NCI-H526 treated with DMSO at 0.1 percent for 48 hours (cell line): Measurements from ENCODE around the gene TEX36.
A peak's percentile ranks its signal among the peaks of the same experiment; 100 is the strongest.
"Not testable (repeated sequence)": the region's sequence is repeated elsewhere in the genome, so short reads cannot be mapped to it uniquely, and the experiment has no call there.

Source experiments
- DNase-seq: peaks from one replicate; lab custom pipeline; 2025; lab: John Stamatoyannopoulos, UW

The TEX36 gene

GRCh38 chr10:125692196-125692595 is 9.2 kb upstream of the TEX36 start:
- DNase-seq: no peak

GRCh38 chr10:125691160-125691981 is 8.4 kb upstream of the TEX36 start:
- DNase-seq: no peak

GRCh38 chr10:125689955-125690569 is 7.1 kb upstream of the TEX36 start:
- no peak for DNase-seq

- DNase-seq: no peak
These were observed 4.7 kb upstream of the TEX36 start for GRCh38 chr10:125687507-125688185.

- DNase-seq: no peak
These were observed 1.6 kb upstream of the TEX36 start for GRCh38 chr10:125684581-125684980.

- no peak for DNase-seq
These were observed 858 bp upstream of the TEX36 start for GRCh38 chr10:125683821-125684220.

GRCh38 chr10:125679436-125679835 is 3.5 kb downstream of the TEX36 start:
- no peak for DNase-seq

GRCh38 chr10:125672884-125673283 is 10.1 kb downstream of the TEX36 start:
- DNase-seq: no peak

- DNase-seq: no peak
These were observed 20.4 kb downstream of the TEX36 start for GRCh38 chr10:125662584-125662983.

- DNase-seq: no peak
These were observed 20.9 kb downstream of the TEX36 start for GRCh38 chr10:125661941-125662515.

GRCh38 chr10:125661431-125661940 is 21.5 kb downstream of the TEX36 start:
- no peak for DNase-seq

- DNase-seq: no peak
These were observed 23.9 kb downstream of the TEX36 start for GRCh38 chr10:125659071-125659470.

GRCh38 chr10:125656523-125656922 is 26.4 kb downstream of the TEX36 start:
- DNase-seq: no peak

GRCh38 chr10:125653113-125653512 is 29.9 kb downstream of the TEX36 start:
- not testable (repeated sequence) for DNase-seq

- no peak for DNase-seq
These were observed 36.7 kb downstream of the TEX36 start for GRCh38 chr10:125646311-125646710.

- DNase-seq: no peak
These were observed 41.6 kb downstream of the TEX36 start for GRCh38 chr10:125641398-125641797.

GRCh38 chr10:125640653-125641052 is 42.3 kb downstream of the TEX36 start:
- DNase-seq: no peak

- no peak for DNase-seq
These were observed 43.1 kb downstream of the TEX36 start for GRCh38 chr10:125639846-125640245.

GRCh38 chr10:125638555-125638954 is 44.4 kb downstream of the TEX36 start:
- no peak for DNase-seq

GRCh38 chr10:125637496-125637895 is 45.5 kb downstream of the TEX36 start:
- DNase-seq: no peak

GRCh38 chr10:125634606-125635005 is 48.4 kb downstream of the TEX36 start:
- DNase-seq: no peak

GRCh38 chr10:125633517-125633999 is 49.4 kb downstream of the TEX36 start:
- DNase-seq: peak; percentile 52
